ENCODE data around the gene FRMD1.

FRMD1 gene

GRCh38 chr6:168029459-168030217 is 49.4 kb downstream of the FRMD1 start:
- no peak for DNase-seq (ENCODE audit: low read depth in 1 of 2, low spot score in 1 of 2)

DNA sequence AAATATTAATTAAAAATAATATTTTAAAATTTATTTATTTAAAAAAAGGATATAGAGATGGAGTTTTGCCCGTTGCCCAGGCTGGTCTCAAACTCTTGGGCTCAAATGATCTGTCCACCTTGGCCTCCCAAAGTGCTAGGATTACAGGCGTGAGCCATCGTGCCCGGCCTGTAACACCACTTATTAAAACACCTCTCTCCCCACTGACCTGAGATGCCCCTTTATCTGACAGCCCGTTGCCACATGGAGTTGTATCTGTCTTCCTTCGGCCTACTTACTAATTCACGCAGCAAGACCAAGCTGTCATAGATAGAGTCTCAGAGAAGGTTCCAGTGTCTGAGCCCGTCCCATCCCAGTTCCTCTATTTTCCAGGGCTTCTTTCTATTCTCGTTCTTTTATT is 50.8 kb downstream of the FRMD1 start:
- no peak for DNase-seq (ENCODE audit: low read depth in 1 of 2, low spot score in 1 of 2)

DNA sequence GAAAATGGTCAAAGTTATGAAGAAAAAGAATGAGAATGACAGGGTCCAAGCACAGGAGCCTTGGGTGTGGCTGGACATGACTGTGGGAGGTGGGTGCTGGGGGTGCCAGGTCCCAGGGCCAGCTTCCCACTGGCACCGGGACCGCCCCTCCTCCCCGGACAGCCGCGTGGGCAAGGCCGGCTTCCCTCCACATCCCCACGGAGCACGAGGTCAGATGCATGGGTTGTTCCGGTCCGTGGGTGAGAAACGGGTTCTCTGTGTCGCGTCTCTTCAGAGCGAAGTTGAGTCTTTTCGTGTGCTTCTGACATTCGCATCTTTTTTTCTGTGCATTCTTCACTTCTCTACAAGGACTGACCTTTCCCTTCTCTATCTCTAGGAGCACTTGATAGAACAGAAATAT is 51.5 kb downstream of the FRMD1 start:
- DNase-seq (ENCODE audit: low read depth in 1 of 2, low spot score in 1 of 2): no peak

GRCh38 chr6:168026925-168027324 is 52.1 kb downstream of the FRMD1 start:
- no peak for DNase-seq (ENCODE audit: low read depth in 1 of 2, low spot score in 1 of 2)

GRCh38 chr6:168025831-168026710 is 52.9 kb downstream of the FRMD1 start:
- no peak for DNase-seq (ENCODE audit: low read depth in 1 of 2, low spot score in 1 of 2)

- no peak for DNase-seq (ENCODE audit: low read depth in 1 of 2, low spot score in 1 of 2)
Measured at GRCh38 chr6:168024951-168025510, 54.0 kb downstream of the FRMD1 start.

- no peak for DNase-seq (ENCODE audit: low read depth in 1 of 2, low spot score in 1 of 2)
Measured at GRCh38 chr6:168022488-168023321, 56.3 kb downstream of the FRMD1 start.

DNA sequence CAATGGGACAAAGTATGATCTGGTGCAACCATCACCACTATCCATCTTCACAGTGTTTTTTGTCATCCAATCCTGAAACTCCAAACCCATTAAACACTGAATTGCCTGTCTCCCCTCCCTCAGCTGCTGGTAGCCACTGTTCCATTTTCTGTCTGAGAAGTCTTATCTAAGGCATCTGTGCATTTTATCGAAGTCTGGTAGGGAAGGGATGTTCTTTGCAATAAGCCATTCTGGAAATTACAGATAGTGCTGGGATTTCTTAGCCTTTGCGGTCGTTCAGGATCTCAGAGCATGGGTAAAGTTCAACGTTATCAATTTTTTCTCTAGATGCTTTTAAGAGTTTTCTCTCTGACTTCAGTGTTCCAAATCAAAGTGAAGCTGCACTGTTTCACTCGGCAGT is 57.4 kb downstream of the FRMD1 start:
- DNase-seq (ENCODE audit: low read depth in 1 of 2, low spot score in 1 of 2): no peak

GRCh38 chr6:168020242-168020641 is 58.8 kb downstream of the FRMD1 start:
- no peak for DNase-seq (ENCODE audit: low read depth in 1 of 2, low spot score in 1 of 2)

GRCh38 chr6:168018664-168019063 is 60.3 kb downstream of the FRMD1 start:
- no peak for DNase-seq (ENCODE audit: low read depth in 1 of 2, low spot score in 1 of 2)

DNA sequence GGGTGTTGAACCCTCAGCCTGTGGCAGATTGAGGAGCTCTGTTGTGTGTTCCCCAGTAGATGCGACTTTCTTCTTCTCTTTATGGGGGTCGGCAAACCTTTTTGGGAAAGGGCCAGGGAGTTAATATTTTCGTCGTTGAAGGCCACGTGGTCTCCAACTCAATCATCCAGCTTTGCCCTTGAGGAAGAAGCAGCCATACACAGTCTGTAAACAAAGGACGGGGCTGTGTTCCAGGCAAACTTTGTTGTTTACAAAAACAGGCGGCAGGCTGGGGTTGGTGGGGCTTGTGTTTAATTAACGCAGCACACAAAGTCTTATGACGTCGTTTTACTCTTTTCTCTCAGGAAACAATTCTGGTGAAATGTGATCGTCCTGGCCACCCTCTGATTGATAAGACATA is 61.4 kb downstream of the FRMD1 start:
- DNase-seq (ENCODE audit: low read depth in 1 of 2, low spot score in 1 of 2): no peak

GRCh38 chr6:168016721-168017525 is 62.1 kb downstream of the FRMD1 start:
- DNase-seq (ENCODE audit: low read depth in 1 of 2, low spot score in 1 of 2): no peak

GRCh38 chr6:168016176-168016620 is 62.8 kb downstream of the FRMD1 start:
- no peak for DNase-seq (ENCODE audit: low read depth in 1 of 2, low spot score in 1 of 2)

GRCh38 chr6:168015482-168016175 is 63.4 kb downstream of the FRMD1 start:
- DNase-seq (ENCODE audit: low read depth in 1 of 2, low spot score in 1 of 2): no peak

DNA sequence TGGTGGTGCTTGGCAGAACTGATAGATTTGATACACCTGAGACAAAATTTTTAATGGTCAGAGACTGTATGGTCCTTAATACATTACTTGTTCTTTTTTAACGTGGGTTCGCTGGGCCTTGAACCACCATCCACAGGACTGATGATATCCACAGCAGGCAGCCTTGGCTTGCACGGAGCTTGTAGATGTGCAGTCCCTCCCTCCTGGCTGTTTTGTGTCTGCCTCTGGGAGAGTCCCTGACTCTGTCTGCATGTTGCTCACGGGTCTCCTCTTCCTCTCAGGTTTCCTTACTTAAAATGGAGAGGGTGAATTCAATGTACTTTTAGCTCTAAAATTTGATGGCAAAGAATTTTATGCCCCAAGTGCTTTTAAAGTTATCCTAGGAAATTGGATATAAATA is 64.0 kb downstream of the FRMD1 start:
- DNase-seq (ENCODE audit: low read depth in 1 of 2, low spot score in 1 of 2): no peak

GRCh38 chr6:168014428-168014827 is 64.6 kb downstream of the FRMD1 start:
- no peak for DNase-seq (ENCODE audit: low read depth in 1 of 2, low spot score in 1 of 2)

- DNase-seq (ENCODE audit: low read depth in 1 of 2, low spot score in 1 of 2): no peak
Measured at GRCh38 chr6:168013250-168013915, 65.6 kb downstream of the FRMD1 start.

- no peak for DNase-seq (ENCODE audit: low read depth in 1 of 2, low spot score in 1 of 2)
Measured at GRCh38 chr6:168012431-168013249, 66.4 kb downstream of the FRMD1 start.

Data from activated CD4-positive, alpha-beta T cell treated with anti-CD3 and anti-CD28 coated beads, Interleukin-2, amount 50 U/mL, for 24 hours (primary cell).